Cerebellar cortex (tissue), 1 donor: ENCODE measurements around the gene PXN.
"Not testable (repeated sequence)": the region's sequence is repeated elsewhere in the genome, so short reads cannot be mapped to it uniquely, and the experiment has no call there.

ENCODE experiments used
- DNase-seq: peaks from one replicate; pipeline ENCODE4 v3.0.0-alpha.2; 2015; ENCODE audit warnings: low spot score

Gene PXN

DNA sequence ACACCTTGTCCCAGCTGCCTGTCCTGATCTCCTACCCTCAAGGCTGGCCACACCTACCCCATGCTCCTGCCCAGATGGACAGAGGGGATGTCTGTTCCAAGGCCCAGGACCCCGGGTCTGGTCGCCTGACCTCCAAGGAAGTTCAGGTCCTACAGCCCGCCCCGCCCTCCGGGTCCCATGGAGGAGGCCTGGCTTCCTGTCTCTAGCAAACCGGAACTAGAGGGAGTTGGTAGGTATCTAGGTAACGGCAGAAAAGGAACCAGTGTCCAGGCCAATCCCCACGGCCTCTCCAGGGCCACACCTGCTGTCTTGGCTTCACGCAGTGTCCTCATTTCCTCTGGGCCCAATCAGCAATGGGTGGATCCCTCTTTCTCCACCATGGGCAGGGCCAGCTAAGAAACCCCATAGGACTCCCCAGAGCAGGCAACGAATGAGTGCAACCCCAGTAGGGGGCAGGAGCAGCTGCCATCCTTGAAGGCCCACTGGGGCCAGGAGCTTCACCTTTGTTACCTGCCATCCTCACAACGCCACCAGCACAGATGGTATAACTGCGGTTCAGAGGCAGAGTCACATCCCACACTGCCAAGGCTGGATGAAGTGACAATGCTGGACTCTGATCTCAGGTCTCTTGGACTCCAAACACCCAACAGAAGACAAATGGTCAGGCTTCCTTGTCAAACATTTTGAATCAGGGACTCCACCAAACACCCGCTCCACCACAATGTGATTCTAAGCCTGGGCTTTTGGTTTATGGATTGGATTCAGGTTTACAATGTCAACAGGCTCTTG is 39.5 kb downstream of the PXN start:
- no peak for DNase-seq

GRCh38 chr12:120225200-120225558 is 40.4 kb downstream of the PXN start:
- no peak for DNase-seq

DNA sequence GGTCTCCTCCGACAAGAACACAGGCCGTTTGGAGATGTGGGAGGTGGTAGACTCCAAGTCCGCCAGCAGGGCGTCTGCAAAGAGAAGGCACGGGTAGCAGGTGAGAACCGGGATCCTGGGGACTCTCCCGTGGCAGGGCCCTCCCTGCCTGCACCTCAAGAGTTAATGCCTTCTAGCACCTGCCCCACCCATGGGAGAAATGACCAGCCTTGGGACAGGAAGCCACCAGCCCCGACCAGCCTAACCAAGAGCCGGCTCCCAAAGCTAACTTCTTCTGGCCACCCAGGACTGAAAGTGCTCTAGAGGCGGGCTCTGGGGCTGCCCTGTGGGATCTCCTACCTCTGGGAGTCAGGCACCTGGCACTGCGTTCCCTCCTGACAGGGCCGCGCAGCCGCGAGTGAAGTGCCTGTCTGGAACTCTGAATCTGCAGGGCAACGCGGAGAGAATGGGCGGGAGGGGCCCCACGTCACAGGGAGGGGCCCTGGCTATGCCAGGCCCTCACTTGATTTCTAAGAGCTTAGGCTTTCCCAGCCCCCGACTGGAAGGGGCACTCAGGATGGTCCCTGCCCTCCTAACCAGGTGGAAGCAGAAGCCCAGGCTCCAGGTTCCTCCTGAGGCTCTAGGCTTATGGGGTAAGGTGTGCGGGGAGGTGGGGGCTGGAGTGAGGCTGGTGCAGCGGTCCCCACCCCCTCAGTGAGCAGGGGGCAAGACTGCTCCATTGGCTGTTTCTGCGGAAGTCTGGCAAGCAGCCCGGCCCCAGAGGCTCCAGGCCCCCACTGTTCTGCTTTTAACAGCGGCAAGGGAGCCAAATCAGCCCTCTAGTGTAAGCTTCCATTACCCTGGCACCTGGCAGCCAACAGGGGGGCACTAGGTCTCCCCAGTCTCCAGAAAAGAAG is 41.0 kb downstream of the PXN start:
- DNase-seq = no peak

GRCh38 chr12:120223458-120224303 is 41.8 kb downstream of the PXN start:
- DNase-seq = no peak

GRCh38 chr12:120222288-120222832 is 43.2 kb downstream of the PXN start:
- DNase-seq = no peak

- DNase-seq = no peak
Observed at GRCh38 chr12:120221576-120221900, 44.0 kb downstream of the PXN start.

- no peak for DNase-seq
Observed at GRCh38 chr12:120220838-120221575, 44.5 kb downstream of the PXN start.

GRCh38 chr12:120218680-120219606 is 46.6 kb downstream of the PXN start:
- no peak for DNase-seq

GRCh38 chr12:120216742-120217605 is 48.6 kb downstream of the PXN start:
- DNase-seq = no peak

GRCh38 chr12:120215766-120216735 is 49.5 kb downstream of the PXN start:
- DNase-seq = no peak

DNA sequence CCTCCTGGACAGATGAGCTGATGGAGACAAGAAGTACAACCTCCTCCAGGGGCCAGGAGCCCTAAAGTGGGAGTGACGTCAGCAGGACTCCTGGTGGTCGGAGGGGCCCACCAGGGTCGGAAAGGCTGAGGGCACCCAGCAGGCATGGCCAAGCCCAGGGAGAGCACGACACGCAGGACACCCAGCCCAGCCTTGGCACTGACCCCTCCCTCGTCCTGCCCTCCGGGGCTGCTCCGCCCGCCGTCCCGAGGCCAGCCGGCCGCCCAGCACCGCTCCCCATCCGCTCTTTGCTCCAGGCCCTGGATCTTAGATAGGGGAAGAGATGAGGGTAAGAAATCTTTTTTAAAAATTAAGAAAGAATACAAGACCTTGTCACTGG is 50.2 kb downstream of the PXN start:
- no peak for DNase-seq

DNA sequence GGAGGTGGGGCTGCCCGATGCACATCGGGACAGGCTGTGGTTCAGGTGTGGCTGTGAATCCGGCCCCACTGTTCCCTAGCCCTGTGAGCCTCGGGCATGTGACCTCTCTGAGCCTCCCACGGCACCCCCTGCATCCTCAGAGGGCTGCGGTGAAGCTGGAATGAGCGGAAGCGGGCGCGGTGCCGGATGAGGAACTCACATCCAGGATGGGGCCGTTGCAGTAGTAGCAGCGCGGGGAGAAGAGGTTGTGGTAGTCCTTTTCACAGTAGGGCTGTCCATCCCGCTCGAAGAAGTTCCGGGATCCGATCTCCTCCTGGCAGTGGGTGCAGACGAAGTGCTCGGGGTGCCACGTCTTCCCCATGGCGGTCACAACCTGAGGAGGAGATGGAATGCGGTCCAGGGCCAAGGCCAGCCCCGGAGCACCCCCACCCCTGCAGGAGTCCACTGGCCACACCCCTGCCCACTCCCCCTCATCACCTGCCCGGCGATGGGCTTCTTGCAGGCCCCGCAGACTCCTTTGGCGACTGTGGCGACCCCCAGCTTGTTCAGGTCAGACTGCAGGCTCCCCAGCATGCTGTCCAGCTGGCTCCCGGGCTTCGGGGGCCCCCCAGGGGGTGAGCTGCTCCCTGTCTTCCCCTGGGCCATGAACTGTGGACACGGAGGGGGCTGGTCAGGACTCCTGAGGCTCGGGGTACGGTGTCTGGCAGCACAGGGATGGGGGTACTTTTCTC is 50.7 kb downstream of the PXN start:
- DNase-seq = no peak

- DNase-seq = no peak
Observed at GRCh38 chr12:120213758-120214157, 51.8 kb downstream of the PXN start.

- not testable (repeated sequence) for DNase-seq
Observed at GRCh38 chr12:120213182-120213581, 52.3 kb downstream of the PXN start.

GRCh38 chr12:120212301-120212700 is 53.2 kb downstream of the PXN start:
- DNase-seq = no peak

- DNase-seq = no peak
Observed at GRCh38 chr12:120211904-120212283, 53.6 kb downstream of the PXN start.

- DNase-seq = no peak
Observed at GRCh38 chr12:120211243-120211903, 54.2 kb downstream of the PXN start.
